B cell (primary cell): ENCODE measurements around the gene ORMDL1. TPM values are rescaled to one million over a fixed set of nuclear protein-coding genes. Genes with fewer than 3 reads are reported as not detected.

Experiments
- ATAC-seq: fragments of 200-7000 bp; cut with Tn5 transposase; one replicate; pipeline ENCODE4 v1.10.0; 2021; ENCODE audit warnings: low read depth, mild to moderate bottlenecking, moderate number of reproducible peaks, moderate library complexity
- CTCF ChIA-PET: fragments of 350-600 bp; sonication (Branson Sonifier 250); formaldehyde crosslinking; loops from one replicate; lab custom pipeline; 2021; ENCODE audit warnings: antibody characterized with exemption, inconsistent platforms; lab: Charles Lee
- POLR2A ChIA-PET: fragments of 350-600 bp; sonication (Branson Sonifier 250); formaldehyde crosslinking; loops from one replicate; lab custom pipeline; 2021; ENCODE audit warnings: antibody characterized with exemption; lab: Charles Lee
- DNase-seq: peaks from one replicate; pipeline ENCODE4 v3.0.0; 2013
- H2AFZ ChIP-seq: 2 replicates; pipeline ENCODE4 v1.6.1; 2012; ENCODE audit warnings: mild to moderate bottlenecking, low read depth, low read length; ENCODE audit not compliant: insufficient read depth, poor library complexity, severe bottlenecking
- H3K27ac ChIP-seq, 2 donors: 1 replicate in 1 of 2; 2 replicates in 1 of 2; pipeline ENCODE4 v1.5.1; 2012 to 2013; ENCODE audit warnings: low read length in 2 of 2, mild to moderate bottlenecking in 2 of 2, moderate library complexity in 1 of 2
- H3K27me3 ChIP-seq, 4 experiments: fragments of 200-600 bp in 1 of 4; sonication (generic) in 1 of 4; replicated peaks in 1 of 4; 1 replicate in 2 of 4; 2 replicates in 2 of 4; pipeline versions ENCODE4 v1.6.1 to v1.7.0; 2013 to 2016; ENCODE audit warnings: low read length in 3 of 4, mild to moderate bottlenecking in 2 of 4, mixed read lengths in 1 of 4, moderate library complexity in 1 of 4; ENCODE audit not compliant: insufficient read depth in 4 of 4, control insufficient read depth in 3 of 4; ENCODE audit errors: control extremely low read depth in 1 of 4
- H3K36me3 ChIP-seq, 2 experiments: replicated peaks in 1 of 2; 1 replicate in 1 of 2; 2 replicates in 1 of 2; pipeline versions ENCODE4 v1.6.1 to v1.7.1; 2013; ENCODE audit warnings: low read length in 1 of 2; ENCODE audit not compliant: insufficient read depth in 2 of 2, control insufficient read depth in 1 of 2; ENCODE audit errors: control extremely low read depth in 1 of 2, extremely low read depth in 1 of 2
- H3K4me1 ChIP-seq, 2 donors: fragments of 200-600 bp in 1 of 2; sonication (generic) in 1 of 2; 1 replicate in 1 of 2; 2 replicates in 1 of 2; pipeline versions ENCODE4 v1.5.1 to v1.6.1; 2013 to 2017; ENCODE audit warnings: low read length in 2 of 2; ENCODE audit not compliant: control insufficient read depth in 2 of 2, insufficient read depth in 2 of 2
- H3K4me2 ChIP-seq: replicated peaks from 2 replicates; pipeline ENCODE3; 2012; ENCODE audit warnings: mild to moderate bottlenecking, low read depth, low read length; ENCODE audit not compliant: poor library complexity, severe bottlenecking
- H3K4me3 ChIP-seq, 5 experiments: fragments of 200-600 bp in 1 of 5; sonication (generic) in 1 of 5; 1 replicate in 3 of 5; 2 replicates in 2 of 5; pipeline versions ENCODE4 v1.5.1 to v1.7.0; 2011 to 2016; ENCODE audit warnings: low read length in 4 of 5, mild to moderate bottlenecking in 4 of 5, low read depth in 2 of 5, control low read depth in 1 of 5, moderate library complexity in 1 of 5; ENCODE audit not compliant: insufficient read depth in 1 of 5; ENCODE audit errors: control extremely low read depth in 1 of 5, extremely low read depth in 1 of 5
- H3K79me2 ChIP-seq: fragments of 200-600 bp; sonication (generic); one replicate; pipeline ENCODE4 v1.6.0; 2016; ENCODE audit warnings: low read length; ENCODE audit not compliant: control insufficient read depth, insufficient read depth
- H3K9ac ChIP-seq: fragments of 200-600 bp; sonication (generic); 2 replicates; pipeline ENCODE4 v1.6.1; 2017; ENCODE audit warnings: mild to moderate bottlenecking, low read length, moderate library complexity
- H3K9me3 ChIP-seq, 3 donors: one replicate each; pipeline versions ENCODE4 v1.6.1 to v1.7.1; 2013; ENCODE audit warnings: low read length in 2 of 3; ENCODE audit not compliant: control insufficient read depth in 2 of 3, insufficient read depth in 1 of 3; ENCODE audit errors: control extremely low read depth in 1 of 3
- H4K20me1 ChIP-seq: 2 replicates; pipeline ENCODE4 v1.6.0; 2012; ENCODE audit warnings: mild to moderate bottlenecking, low read length; ENCODE audit not compliant: insufficient read depth, control insufficient read depth, poor library complexity, severe bottlenecking
- H3K27ac Mint-ChIP-seq: one replicate; pipeline ENCODE4 v1.8.0; 2021; ENCODE audit warnings: mixed read lengths
- H3K27me3 Mint-ChIP-seq: one replicate; pipeline ENCODE4 v1.8.0; 2021; ENCODE audit warnings: mixed read lengths
- H3K4me1 Mint-ChIP-seq: one replicate; pipeline ENCODE4 v1.8.0; 2021; ENCODE audit warnings: mixed read lengths
- H3K4me3 Mint-ChIP-seq: one replicate; pipeline ENCODE4 v1.8.0; 2021; ENCODE audit warnings: mixed read lengths
- H3K9me3 Mint-ChIP-seq: one replicate; pipeline ENCODE4 v1.8.0; 2022; ENCODE audit warnings: mixed read lengths; ENCODE audit not compliant: insufficient read depth
- EZH2 ChIP-seq: IDR thresholded peaks from 2 replicates; pipeline ENCODE4 v1.6.1; 2012; ENCODE audit warnings: borderline replicate concordance, low read depth, mild to moderate bottlenecking, moderate library complexity, low read length; ENCODE audit not compliant: insufficient read depth, poor library complexity, severe bottlenecking
- WGBS: methylation state at CpG from one replicate; pipeline ENCODE4 v1.1.5; 2013; ENCODE audit warnings: missing lambda C conversion rate; ENCODE audit not compliant: insufficient coverage; 5-methylcytosine and 5-hydroxymethylcytosine counted together
- intact Hi-C: fragments of 100-400 bp; cut with micrococcal nuclease; formaldehyde crosslinking; loops from one replicate; pipeline ENCODE4 v1.10.0; 2022
- polyA plus RNA-seq: library from polyadenylated mRNA; depleted of rRNA; stranded (reverse); fragments of >200 nt; gene quantifications from 2 replicates; pipeline ENCODE4 v1.2.3, GENCODE V29; 2012
- total RNA-seq, 2 donors: library from RNA; stranded (reverse); fragments of 120-200 nt in 1 of 2; gene quantifications; 1 replicate in 1 of 2; 2 replicates in 1 of 2; pipeline versions ENCODE4 v1.2.3 to v1.2.4, GENCODE V29; 2013 to 2022
- TF ChIP-seq, protein P1 (sequence below): fragments of 200-600 bp; IDR thresholded peaks from one replicate; pipeline ENCODE4 v1.8.0; 2022; ENCODE audit warnings: antibody characterized with exemption, mild to moderate bottlenecking

ORMDL1 gene
- total and polyA plus RNA-seq, 2 donors (not counting 1 experiment from before 2014, with no cell fraction given) = 138 to 170 TPM

DNA sequence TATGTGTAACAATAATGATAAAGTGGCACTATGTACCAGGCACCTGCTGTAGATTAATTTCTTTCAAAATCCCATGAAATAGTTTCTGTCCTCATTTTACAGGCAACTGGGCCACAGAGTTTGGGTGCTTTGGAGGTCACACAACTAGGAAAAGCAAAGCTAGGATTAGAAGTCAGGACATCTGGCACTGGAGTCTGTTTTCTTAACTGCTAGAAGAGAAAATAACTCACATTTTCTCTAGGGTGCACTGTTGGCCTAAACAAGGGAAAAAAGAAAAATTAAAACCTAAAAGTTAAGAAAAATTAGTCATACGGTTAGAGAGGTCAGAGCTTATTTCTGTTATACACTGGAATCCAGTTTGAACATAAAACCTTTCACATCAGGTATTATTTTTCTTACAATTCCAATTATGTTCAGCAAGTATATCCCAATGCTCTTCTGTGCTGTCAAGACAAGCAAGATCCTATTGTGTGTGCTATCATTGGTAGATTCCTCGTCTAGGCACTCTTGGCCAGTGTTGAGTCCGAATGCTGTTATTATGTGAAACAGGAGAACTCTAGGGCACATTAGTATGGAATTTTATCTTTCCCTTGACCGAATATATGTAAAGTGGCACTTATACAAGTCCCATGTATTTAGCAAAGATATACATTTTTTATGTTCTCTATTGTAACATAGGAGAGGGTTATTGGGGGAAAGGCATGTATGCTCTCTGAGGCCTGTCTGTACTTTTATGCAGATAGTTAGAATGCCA lies 20.1 kb downstream of the ORMDL1 start:
- intact Hi-C loops = loop anchor here (1.0 to 2.0 kb wide), 2 partner anchors 90 to 885 kb away; partner anchors contain the start of genes ANKAR and NAB1
- Histone ChIP-seq H3K27me3 (no peaks in the 10 kb centered on the region), H3K9me3 (no peaks in the 10 kb centered on the region), H3K9ac (no peak overlapping the region), H3K27ac (no peak overlapping the region), H3K4me3 (no peak overlapping the region), H4K20me1 (no peaks in the 10 kb centered on the region), H3K4me2 (peak overlapping the region; percentile 86), H3K79me2 (peaks cover 6% of the 10 kb centered on the region), H3K36me3 (peaks cover 0 to 9% of the 10 kb centered on the region in 2 experiments), H2AFZ (peak overlapping the region; percentile 99), H3K4me1 (peaks cover 9 to 10% of the 10 kb centered on the region in 2 donors)
- Mint-ChIP-seq H3K4me3 (peak overlapping the region; percentile 41), H3K4me1 (peaks cover 6% of the 10 kb centered on the region), H3K27me3 (no peaks in the 10 kb centered on the region), H3K27ac (peak overlapping the region; percentile 37), H3K9me3 (no peaks in the 10 kb centered on the region)
- ChIA-PET CTCF (interaction anchor here (0.9 to 4.6 kb wide), 9 partner anchors 9 to 105 kb away, joined by 3 to 37 read pairs (median 8); partner anchors contain the start of genes ANKAR and ASNSD1), POLR2A (interaction anchor here (4.2 kb wide), 1 partner anchor 20 kb away, joined by 32 read pairs; the partner anchor contains the start of genes ORMDL1 and PMS1)
- no peak for ATAC-seq
- WGBS = no CpG with 5 or more reads among the region's 4 CpGs
- no peak for DNase-seq
- no peak for TF ChIP-seq EZH2
- TF ChIP-seq, protein P1, sequence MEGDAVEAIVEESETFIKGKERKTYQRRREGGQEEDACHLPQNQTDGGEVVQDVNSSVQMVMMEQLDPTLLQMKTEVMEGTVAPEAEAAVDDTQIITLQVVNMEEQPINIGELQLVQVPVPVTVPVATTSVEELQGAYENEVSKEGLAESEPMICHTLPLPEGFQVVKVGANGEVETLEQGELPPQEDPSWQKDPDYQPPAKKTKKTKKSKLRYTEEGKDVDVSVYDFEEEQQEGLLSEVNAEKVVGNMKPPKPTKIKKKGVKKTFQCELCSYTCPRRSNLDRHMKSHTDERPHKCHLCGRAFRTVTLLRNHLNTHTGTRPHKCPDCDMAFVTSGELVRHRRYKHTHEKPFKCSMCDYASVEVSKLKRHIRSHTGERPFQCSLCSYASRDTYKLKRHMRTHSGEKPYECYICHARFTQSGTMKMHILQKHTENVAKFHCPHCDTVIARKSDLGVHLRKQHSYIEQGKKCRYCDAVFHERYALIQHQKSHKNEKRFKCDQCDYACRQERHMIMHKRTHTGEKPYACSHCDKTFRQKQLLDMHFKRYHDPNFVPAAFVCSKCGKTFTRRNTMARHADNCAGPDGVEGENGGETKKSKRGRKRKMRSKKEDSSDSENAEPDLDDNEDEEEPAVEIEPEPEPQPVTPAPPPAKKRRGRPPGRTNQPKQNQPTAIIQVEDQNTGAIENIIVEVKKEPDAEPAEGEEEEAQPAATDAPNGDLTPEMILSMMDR = no peak
